Measurements from ENCODE around the gene RGL3.
A peak's percentile ranks its signal among the peaks of the same experiment; 100 is the strongest.
"Not testable (repeated sequence)": the region's sequence is repeated elsewhere in the genome, so short reads cannot be mapped to it uniquely, and the experiment has no call there.

RGL3 gene

DNA sequence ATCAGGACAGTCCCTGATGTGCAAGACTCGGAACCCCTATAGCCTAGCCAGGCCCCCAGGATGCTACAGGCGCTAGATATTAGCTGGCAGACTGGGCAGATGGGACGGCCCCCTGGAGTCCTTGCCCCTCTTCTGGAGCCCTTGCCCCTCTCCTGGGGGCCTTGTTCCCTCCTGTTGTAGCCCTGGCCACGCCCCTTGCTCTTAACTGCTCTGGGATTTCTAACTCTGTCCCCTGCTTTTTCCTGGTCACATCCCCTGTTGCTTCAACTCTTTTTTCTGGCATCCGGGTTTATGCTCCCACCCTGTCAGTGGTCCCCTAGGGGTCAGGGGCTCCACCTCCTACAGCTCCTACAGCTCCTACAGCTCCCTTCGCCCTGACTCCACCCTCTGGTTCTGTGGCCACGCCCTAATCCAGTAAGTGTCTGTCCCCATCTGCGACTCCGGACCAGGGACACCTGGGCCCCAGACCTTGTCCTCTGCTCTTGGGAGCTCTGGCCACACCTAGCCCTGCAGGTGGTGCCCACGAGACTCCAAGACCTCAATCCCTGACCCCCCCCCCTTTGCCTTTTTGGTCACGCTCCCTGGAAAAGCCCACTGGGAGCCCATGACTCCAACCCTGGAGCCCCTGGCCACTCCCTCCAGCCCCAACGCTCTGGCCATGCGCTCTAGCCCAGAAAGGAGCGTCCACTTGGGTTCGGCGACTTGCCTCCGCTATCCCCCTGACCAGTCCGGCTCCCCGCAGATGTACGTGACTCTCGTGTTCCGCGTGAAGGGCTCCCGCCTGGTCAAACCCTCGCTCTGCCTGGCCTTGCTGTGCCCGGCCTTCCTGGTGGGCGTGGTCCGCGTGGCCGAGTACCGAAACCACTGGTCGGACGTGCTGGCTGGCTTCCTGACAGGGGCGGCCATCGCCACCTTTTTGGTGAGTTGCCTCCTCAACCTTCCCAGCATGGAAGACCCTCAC, 57.1 kb downstream of the RGL3 start:
- DNase-seq (ENCODE audit: low read depth): no peak

DNA sequence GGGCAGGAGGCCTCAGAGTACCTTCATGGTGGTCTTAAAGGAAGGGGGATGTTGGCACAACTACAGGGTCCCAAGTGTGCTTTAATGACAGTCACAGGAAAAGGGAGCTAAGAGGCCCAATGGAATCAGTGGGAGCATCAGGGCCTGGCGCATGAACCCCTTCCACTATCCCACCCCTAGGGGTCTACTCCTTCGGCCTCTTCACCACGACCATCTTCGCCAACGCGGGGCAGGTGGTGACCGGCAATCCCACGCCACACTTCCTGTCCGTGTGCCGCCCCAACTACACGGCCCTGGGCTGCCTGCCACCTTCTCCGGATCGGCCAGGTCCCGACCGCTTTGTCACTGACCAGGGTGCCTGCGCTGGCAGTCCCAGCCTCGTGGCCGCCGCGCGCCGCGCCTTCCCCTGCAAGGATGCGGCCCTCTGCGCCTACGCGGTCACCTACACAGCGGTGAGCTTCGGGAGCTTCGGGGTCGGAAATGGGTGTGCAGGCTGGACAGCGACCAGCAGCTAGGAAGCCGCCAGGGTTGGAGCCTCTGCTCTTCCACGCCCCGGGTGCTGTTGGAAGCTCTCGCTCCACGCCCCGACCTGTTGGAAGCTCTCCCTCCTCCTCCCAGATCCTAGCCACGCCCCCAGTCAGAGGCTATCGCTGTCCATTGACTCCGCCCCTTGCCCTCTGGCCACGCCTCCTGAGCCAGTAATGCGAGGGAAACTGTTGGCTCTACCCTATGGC, 57.9 kb downstream of the RGL3 start:
- DNase-seq (ENCODE audit: low read depth): no peak

DNA sequence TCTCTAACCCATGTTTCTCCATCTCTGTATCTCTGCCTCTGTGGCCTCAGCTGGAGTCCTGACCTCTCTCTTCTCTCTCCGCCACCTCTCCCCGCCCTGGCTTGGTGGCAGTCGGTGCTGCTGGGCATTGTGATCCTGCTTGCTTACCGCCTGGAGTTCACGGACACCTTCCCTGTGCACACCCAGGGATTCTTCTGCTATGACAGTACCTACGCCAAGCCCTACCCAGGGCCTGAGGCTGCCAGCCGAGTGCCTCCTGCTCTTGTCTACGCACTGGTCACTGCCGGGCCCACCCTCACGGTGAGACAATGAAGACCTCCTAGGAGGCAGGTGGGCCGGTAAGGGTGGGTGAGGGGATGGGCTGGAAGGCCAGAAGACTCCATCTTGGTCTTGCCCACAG, 59.7 kb downstream of the RGL3 start:
- no peak for DNase-seq (ENCODE audit: low read depth)

GRCh38 chr19:11356676-11357550, 62.2 kb downstream of the RGL3 start:
- DNase-seq (ENCODE audit: low read depth): no peak

DNA sequence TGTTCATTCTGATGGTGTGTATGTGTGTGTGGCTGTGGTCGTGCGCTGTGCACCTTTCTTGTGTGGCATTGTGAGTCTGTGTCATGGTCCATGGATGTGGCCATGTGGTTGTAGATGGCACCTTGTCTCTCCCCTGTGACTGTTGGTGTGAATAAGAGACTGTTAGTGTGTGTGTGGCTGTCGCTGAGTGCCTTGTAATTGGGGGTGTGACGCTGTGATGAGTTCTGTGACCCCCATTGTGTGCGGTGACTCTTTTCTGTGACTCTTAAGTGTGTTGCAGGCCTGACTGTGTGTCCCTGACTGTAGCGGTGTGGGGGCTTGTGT, 63.1 kb downstream of the RGL3 start:
- no peak for DNase-seq (ENCODE audit: low read depth)

- peak; percentile 62 for DNase-seq (ENCODE audit: low read depth)
Observed at GRCh38 chr19:11355160-11356073, 63.7 kb downstream of the RGL3 start, which contains the start of gene PLPPR2. PLPPR2 (plus strand) TSS chr19:11355432; CDS start chr19:11357674, 2,242 bp downstream.

DNA sequence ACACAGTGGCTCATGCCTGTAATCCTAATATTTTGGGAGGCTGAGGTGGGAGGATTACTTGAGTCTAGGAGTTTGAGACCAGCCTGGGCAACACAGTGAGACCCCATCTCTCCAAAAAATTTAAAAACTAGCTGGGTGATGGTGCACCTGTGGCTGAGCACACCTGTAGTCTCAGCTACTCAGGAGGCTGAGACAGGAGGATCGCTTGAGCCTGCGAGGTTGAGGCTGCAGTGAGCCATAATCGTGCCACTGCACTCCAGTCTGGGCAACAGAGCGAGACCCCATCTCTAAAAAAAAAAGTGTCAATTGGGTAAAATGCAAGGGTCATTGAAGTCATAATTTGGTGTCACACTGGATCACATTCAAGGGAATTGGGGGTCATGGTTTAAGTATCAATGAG, 65.0 kb downstream of the RGL3 start:
- DNase-seq (ENCODE audit: low read depth): not testable (repeated sequence)

DNA sequence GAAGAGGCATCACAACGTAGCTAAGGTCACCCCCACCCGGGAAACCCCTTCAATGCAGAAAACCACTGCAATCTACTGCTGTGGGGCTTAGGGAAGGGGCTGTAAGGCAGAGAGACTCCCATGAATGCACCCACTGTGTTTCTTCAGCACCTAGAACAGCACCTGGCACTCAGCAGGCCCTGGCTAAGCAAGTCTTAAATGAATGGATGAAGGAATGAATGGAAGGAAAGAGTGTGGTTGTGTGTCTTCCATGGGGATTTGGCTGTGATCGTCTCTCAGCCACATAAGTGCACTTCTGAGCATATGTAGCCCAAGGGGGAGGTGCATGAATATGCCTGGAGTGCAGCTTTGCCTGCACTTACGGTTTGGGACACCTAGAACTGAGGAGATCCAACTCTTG, 69.9 kb downstream of the RGL3 start:
- DNase-seq (ENCODE audit: low read depth): no peak

DNA sequence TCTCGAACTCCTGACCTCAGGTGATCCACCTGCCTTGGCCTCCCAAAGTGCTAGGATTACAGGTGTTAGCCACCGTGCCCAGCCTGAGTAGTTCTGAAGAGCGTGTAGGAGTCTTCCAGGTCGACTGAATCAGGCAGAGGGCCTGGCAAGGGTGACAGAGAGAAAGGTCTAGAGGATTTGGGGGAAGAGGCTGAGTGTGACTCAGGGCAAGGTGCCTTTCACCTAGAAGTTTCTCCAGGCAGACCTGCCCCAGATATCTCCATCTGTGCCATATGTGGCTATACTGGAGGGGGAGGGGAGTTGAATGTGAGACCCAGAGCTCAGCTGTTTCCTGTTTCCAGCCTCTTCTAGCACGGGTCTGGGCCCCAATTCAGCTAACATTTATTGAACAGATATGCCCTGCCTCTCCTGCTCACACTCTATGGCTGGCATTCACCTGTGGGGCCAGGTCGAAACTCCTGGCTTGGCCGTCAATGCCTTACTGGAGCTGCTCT, 71.5 kb downstream of the RGL3 start:
- no peak for DNase-seq (ENCODE audit: low read depth)

DNA sequence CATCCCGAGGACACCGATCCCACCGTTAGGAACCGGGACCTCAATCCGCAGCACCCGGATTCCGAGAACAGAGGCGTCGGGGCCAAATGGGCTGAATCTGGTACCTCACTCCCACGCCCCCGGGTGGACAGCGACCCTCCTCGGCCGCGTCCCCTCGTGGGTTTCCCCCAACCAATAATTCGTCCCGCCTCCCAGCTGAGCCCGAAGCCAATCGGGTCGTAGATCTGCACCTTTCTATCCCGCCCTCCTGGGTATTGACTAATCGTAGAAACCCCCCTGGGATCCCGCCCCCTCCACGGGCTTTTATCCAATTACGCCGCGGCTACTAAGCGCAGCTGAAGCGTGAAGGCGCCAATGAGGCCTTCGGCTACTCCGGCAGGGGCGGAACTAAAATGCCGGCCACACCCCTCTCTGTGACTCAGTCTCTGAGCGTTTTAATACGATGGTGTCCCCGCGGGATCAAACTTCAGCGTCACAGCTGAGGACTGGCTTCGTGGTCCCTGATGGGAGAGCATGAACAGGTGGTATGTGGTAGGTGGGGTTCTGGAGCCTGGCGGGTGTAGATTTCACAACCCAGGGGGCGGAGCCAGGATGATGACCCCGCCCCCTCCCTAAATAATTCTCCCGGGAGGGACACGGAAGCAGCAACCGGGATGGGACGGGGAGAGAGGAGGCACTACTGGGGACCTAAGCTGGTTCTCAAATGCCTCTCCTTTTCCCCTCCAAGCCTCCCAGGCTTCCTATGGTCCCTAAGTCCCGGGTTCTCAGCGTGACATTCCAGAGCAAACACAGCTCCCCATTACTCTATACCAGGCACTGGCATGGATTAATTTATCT, 72.8 kb downstream of the RGL3 start, which contains the start of the genes CCDC159 and TMEM205:
TSS of gene CCDC159 (plus strand) at position 416 of the 837 bp plus-strand sequence. CDS start at position 504, 88 bp downstream.
TSS of gene TMEM205 (minus strand) at position 165 of the 837 bp plus-strand sequence. CDS start 649 bp downstream, outside the sequence.
- peak; percentile 98 for DNase-seq (ENCODE audit: low read depth)

GRCh38 chr19:11345122-11345803, 73.9 kb downstream of the RGL3 start:
- DNase-seq (ENCODE audit: low read depth): no peak

Data from HS-27A (cell line).